ENCODE results near the gene MUSTN1. TPM values are rescaled to one million over a fixed set of nuclear protein-coding genes. Genes with fewer than 3 reads are reported as not detected.

Gene MUSTN1
- total RNA-seq = 1 to 10 TPM in 1 of 2 donors, not detected in 1; 2.8 TPM

DNA sequence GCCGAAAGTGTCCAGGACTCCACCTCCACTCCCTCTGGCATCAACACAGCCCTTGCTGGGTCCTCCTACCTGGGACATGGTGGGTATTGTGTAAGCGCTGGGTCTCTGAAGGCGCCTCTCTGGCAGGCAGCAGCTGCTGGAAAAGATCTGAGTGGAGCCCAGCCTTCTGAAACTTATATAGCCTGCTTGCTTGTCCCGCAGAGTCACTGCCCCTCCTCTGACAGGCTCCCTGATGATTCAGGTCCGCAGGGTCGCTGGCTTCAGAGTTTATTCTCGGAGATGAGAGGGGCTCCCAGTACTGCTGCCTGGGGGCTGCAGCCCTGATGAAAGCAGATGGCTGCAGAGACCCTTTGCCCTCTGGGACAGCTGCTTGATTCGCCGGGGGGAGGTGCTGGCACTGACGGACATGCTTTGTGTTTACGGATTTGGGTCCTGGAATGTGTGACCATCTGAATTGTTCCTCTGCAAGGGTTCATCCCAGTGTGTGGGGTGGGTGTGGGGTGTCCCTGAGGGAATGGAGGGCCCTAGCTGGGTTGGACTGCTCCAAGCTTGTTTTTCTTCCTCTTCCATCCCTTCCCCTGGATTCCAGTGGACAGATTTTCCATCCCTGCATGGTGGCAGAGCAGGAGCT, at the start of gene MUSTN1:
TSS of gene MUSTN1 (minus strand) at position 149 of the 631 bp plus-strand sequence. CDS start at position 78, 71 bp downstream.
- no peak for ATAC-seq (replicated peaks)
- H3K36me3 Mint-ChIP-seq (ENCODE audit: low read depth) = peaks cover 2% of the 10 kb centered on the region
- no peak within 1 kb of the TSS for H3K4me3 Mint-ChIP-seq
- no peak within 1 kb of the TSS for H3K27ac Mint-ChIP-seq
- no peaks in the 10 kb centered on the region for H3K27me3 Mint-ChIP-seq
- H3K9me3 Mint-ChIP-seq = no peaks in the 10 kb centered on the region
- peaks cover 11% of the 10 kb centered on the region for H3K4me1 Mint-ChIP-seq

DNA sequence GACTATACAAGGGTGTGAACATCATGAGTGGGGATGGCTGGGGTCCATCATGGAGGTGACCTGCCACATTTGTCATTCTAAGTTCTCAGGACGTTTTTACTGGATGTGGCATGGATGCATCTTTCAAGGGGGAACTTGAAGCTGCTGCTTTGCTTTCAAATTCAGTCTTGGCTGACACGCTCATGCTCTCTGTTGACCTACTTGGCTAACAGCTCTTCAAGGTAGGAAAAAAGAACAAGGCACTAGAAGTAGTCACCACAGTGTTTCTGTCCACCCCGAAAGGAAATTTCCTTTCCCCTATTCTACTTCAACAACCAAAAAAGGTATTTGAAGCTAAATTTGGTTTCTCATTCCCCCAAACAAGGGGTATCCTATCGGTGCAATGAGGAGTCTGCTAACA, 47.6 kb upstream of the MUSTN1 start:
- Mint-ChIP-seq H3K4me3 (no peak overlapping the region), H3K27ac (no peak overlapping the region), H3K27me3 (no peaks in the 10 kb centered on the region), H3K36me3 (ENCODE audit: low read depth) (peaks cover 15% of the 10 kb centered on the region), H3K9me3 (no peaks in the 10 kb centered on the region), H3K4me1 (peaks cover 17% of the 10 kb centered on the region)
- no peak for ATAC-seq (replicated peaks)

DNA sequence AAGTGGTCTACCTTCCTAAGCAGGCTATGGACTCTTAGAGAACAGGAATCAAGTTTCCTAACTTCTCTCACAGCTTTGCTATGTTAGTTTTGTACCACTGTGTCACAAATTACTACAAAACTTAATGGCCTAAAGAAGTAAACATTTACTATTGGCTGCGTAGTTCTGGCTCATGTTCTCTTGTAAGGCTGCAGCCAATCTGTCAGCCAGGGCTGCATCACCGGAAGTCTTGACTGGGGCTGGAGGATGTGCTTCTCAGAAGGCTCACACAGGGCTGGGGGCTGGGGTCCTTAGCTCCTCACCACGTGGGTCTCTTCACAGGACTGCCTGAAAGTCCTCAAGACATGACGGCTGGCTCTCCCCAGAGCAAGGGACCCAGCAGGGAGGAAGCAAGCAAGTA, 47.1 kb upstream of the MUSTN1 start:
- no peaks in the 10 kb centered on the region for H3K9me3 Mint-ChIP-seq
- no peak overlapping the region for H3K27ac Mint-ChIP-seq
- no peaks in the 10 kb centered on the region for H3K27me3 Mint-ChIP-seq
- peaks cover 17% of the 10 kb centered on the region for H3K4me1 Mint-ChIP-seq
- peaks cover 15% of the 10 kb centered on the region for H3K36me3 Mint-ChIP-seq (ENCODE audit: low read depth)
- H3K4me3 Mint-ChIP-seq = no peak overlapping the region
- ATAC-seq (replicated peaks) = no peak

DNA sequence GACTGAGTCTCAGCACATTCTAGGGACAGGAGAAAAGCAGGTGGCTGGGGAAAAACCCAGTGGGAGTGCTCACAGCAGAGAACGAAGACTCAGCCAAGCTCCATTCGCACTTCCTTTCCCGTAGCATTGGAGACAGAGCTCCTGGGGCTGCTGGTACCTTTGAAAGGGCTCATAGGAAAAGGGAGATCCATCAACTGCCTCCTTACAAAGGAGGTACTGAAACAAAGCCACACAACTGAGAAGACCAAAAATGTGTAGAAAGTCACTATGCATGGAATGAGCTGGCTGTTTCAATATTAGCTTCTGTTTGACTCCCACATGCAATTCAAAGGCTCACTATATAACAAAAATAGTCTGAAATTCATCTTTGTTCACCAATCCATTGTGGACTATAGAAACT, 45.7 kb upstream of the MUSTN1 start:
- peaks cover 7% of the 10 kb centered on the region for H3K36me3 Mint-ChIP-seq (ENCODE audit: low read depth)
- peak; percentile 94 for ATAC-seq (replicated peaks)
- H3K27ac Mint-ChIP-seq = peak overlapping the region; percentile 33
- peak overlapping the region; percentile 23 for H3K4me3 Mint-ChIP-seq
- no peaks in the 10 kb centered on the region for H3K9me3 Mint-ChIP-seq
- H3K27me3 Mint-ChIP-seq = no peaks in the 10 kb centered on the region
- H3K4me1 Mint-ChIP-seq = peaks cover 17% of the 10 kb centered on the region

DNA sequence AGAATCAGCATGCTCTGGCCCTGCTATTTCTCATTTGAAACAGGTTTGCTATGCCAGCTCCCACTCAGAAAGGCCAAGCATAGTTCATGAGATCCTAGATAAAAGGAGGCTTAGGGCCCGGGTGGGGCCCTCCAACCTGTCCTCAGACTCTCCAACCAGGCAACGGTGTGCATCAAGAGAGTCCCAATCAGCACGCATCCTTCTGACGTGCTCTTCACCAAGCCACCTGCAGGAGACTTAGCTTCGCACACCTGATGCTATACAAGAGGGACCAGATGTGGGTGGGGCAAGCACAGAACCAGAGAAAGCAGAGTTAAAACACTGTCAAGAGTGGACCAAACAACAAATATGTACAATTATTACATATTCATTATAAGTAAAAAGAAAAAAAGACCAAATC, 45.2 kb upstream of the MUSTN1 start:
- Mint-ChIP-seq H3K36me3 (ENCODE audit: low read depth) (peaks cover 3% of the 10 kb centered on the region), H3K4me3 (peak overlapping the region; percentile 23), H3K27me3 (no peaks in the 10 kb centered on the region), H3K27ac (peak overlapping the region; percentile 33), H3K9me3 (no peaks in the 10 kb centered on the region), H3K4me1 (peaks cover 21% of the 10 kb centered on the region)
- peak; percentile 10 for ATAC-seq (replicated peaks)

DNA sequence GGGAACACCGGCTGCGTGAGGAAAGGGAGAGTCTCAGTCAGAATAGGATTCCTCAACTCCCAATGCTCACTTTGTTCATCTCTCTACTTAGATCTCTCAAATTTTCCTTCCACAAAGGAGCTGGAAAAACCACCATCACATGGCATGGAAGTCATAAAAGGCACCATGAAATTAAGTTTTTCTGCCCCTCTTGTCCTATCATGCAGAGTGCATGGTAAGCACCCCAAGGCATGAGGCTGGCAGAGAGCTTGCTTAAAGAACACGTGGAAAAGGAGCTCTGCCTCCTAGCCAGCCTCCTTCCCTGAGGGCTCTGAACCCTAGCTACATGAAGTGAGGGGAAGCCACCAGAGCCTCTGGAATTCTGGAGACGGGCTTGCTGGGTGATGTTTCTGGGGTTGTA, 44.8 kb upstream of the MUSTN1 start:
- peaks cover 25% of the 10 kb centered on the region for H3K4me1 Mint-ChIP-seq
- H3K9me3 Mint-ChIP-seq = no peaks in the 10 kb centered on the region
- no peak overlapping the region for H3K4me3 Mint-ChIP-seq
- H3K36me3 Mint-ChIP-seq (ENCODE audit: low read depth) = no peaks in the 10 kb centered on the region
- H3K27ac Mint-ChIP-seq = no peak overlapping the region
- ATAC-seq (replicated peaks) = no peak
- no peaks in the 10 kb centered on the region for H3K27me3 Mint-ChIP-seq

DNA sequence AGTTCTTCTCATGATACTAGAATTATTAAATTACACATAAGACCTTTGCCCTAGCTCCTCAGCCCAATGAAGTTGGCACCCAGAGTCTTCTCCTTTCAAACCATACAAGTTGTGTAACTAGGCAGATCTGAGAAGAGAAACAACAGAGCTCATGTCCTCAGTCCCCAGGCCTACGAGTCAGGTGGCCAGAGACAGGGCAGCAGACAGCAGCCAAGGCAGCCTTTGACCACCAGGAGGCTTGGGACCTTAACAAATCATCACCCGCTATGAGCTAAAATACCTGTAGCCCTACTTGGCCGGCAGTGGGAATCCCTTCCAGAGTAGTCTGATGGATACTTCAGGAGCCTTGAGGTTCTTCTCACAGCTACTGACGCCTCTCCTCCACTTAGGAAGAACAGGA, 44.3 kb upstream of the MUSTN1 start:
- ATAC-seq (replicated peaks) = no peak
- H3K9me3 Mint-ChIP-seq = no peaks in the 10 kb centered on the region
- no peak overlapping the region for H3K4me3 Mint-ChIP-seq

DNA sequence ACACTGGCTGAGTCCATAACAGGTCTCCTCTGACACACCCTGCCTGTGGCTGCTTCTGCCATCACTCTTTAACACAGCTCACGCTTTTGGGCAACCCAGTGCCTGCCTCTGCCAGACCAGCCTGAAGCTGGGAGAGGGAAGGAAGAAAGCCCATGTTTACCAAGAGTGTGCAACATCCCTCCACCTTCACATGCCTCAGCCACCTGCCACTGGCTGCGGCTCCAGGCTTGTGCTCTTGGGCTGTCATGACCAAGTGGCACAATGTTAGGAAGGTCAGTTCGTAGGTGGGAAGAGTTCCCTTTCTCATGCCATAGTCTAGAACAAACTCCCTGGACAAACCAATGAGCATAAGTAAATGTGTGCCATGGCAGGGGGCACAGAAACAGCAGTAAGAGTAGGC, 42.3 kb upstream of the MUSTN1 start:
- ATAC-seq (replicated peaks) = no peak
- no peak overlapping the region for H3K27ac Mint-ChIP-seq
- H3K4me3 Mint-ChIP-seq = no peak overlapping the region
- no peaks in the 10 kb centered on the region for H3K9me3 Mint-ChIP-seq
- peaks cover 26% of the 10 kb centered on the region for H3K4me1 Mint-ChIP-seq
- H3K27me3 Mint-ChIP-seq = no peaks in the 10 kb centered on the region
- H3K36me3 Mint-ChIP-seq (ENCODE audit: low read depth) = no peaks in the 10 kb centered on the region

More for the DNA sequence above, 44.3 kb upstream of the MUSTN1 start:
- no peaks in the 10 kb centered on the region for H3K36me3 Mint-ChIP-seq (ENCODE audit: low read depth)
- H3K27ac Mint-ChIP-seq = no peak overlapping the region
- peaks cover 28% of the 10 kb centered on the region for H3K4me1 Mint-ChIP-seq
- no peaks in the 10 kb centered on the region for H3K27me3 Mint-ChIP-seq

DNA sequence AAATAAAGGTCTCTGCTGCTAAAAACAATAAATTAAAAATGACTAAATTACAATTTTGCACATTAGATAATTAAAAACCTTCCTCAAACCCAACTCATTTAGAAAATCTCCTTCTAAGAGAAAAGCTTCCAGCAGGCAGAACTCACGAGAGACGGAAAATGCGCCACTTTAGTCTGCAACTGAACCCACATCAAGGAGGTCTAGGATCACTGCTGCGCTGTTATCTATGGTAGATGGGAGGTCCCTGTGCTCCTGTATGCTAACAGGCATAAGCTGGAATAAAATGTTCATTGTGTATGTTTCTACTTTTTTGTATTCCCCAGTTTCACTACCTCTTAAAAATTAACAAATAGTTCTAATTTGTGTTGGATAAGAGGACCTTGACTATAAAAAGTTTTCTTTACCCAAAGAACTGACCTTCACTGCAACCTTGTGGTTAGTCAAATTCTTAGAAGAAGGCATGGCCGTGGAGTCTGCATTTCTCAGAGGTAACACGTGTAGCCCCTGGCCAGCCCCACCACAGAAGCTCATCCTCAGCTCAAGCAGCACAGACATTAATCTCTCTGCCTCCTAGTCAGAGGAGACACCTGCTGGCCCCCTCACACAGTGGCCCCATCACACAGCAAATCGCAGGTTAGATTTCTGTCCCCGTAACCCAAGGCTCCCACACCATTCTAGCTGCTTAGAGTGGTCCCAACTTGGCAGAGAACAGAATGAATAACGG, 40.2 kb upstream of the MUSTN1 start:
- Mint-ChIP-seq H3K36me3 (ENCODE audit: low read depth) (no peaks in the 10 kb centered on the region), H3K4me1 (peaks cover 26% of the 10 kb centered on the region), H3K27me3 (no peaks in the 10 kb centered on the region), H3K4me3 (peak overlapping the region; percentile 32), H3K9me3 (no peaks in the 10 kb centered on the region), H3K27ac (peak overlapping the region; percentile 33)
- no peak for ATAC-seq (replicated peaks)

DNA sequence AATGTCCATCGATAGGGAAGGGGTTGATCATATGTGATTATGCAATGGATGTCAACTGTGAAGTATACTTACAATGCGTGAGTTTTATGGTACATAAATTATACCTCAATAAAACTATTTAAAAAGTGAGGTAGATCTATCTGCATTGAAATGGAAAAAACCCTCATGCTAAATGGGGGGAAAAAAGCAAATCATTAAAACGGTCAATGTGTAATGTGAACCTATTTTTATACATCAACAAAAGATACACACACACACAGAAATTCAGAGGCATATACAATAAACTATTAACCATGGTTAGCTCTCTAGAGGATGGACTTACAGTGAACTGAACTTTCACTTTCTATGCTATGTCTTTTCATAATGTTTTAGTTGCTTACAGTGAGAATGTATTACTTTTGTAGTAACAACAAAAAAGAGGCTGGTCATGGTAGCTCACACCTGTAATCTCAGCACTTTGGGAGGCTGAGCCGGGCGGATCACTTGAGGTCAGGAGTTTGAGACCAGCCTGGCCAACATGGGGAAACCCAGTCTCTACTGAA, 39.4 kb upstream of the MUSTN1 start:
- H3K36me3 Mint-ChIP-seq (ENCODE audit: low read depth) = peaks cover 5% of the 10 kb centered on the region
- peaks cover 29% of the 10 kb centered on the region for H3K4me1 Mint-ChIP-seq
- H3K27me3 Mint-ChIP-seq = no peaks in the 10 kb centered on the region
- peak overlapping the region; percentile 32 for H3K4me3 Mint-ChIP-seq
- peak overlapping the region; percentile 36 for H3K27ac Mint-ChIP-seq
- no peak for ATAC-seq (replicated peaks)
- H3K9me3 Mint-ChIP-seq = no peaks in the 10 kb centered on the region

DNA sequence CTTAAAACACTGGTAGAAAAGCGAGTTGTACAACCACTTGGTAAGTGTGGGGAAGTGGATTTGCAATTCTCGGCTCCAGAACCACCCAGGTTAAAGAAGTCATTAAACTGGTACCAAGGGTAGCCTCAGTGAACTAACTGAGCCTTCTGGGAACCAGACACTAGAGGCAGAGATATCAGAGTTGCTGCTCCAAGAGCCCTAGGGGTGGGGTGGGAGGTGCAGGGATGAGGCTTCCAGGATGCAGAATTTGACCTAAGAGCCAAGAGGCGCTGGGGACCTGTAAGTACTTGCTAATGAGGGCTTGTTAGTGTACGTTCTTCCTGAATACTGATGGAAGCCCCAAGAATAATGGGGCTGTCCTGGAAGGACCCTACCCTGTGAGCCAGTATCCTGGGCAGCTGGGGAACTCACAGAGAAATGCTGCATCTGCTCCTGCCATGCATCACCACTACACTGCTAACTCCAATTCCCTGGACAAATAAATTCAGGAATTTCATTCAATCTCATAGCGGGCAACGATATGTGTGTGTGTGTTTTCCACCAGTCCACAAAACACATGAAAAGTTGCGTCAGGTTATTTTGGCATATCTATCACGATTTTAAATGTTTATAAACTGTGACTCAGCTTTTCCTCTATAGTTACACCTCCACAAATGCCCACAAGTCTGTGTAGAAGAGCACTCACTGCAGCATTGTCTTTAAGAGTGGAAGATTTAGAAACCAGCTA, 38.8 kb upstream of the MUSTN1 start:
- peak overlapping the region; percentile 36 for H3K27ac Mint-ChIP-seq
- H3K4me1 Mint-ChIP-seq = peaks cover 35% of the 10 kb centered on the region
- H3K36me3 Mint-ChIP-seq (ENCODE audit: low read depth) = peaks cover 6% of the 10 kb centered on the region
- ATAC-seq (replicated peaks) = peak; percentile 40
- no peaks in the 10 kb centered on the region for H3K9me3 Mint-ChIP-seq
- no peaks in the 10 kb centered on the region for H3K27me3 Mint-ChIP-seq
- H3K4me3 Mint-ChIP-seq = peak overlapping the region; percentile 32

DNA sequence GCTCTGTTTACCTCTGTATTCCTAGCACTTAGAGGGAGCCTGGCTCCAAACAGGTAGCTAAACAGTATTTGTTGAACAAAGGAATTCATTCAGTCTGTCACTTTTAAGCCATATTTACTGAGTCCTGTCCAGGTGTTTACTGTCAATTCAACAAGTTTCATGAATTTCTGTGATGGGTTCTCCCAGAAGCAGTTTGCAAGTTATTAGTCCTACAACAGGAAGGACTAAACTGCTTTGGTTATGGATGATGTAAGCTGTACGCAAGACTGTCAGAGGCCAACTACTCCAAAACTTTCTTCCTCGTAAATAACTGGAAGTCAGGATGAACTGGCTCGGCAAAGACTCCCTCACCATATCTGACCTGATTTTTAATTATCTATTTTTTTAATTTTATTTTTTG, 37.4 kb upstream of the MUSTN1 start:
- ATAC-seq (replicated peaks) = no peak
- Mint-ChIP-seq H3K9me3 (no peaks in the 10 kb centered on the region), H3K27me3 (no peaks in the 10 kb centered on the region), H3K4me3 (no peak overlapping the region), H3K27ac (peak overlapping the region; percentile 62), H3K36me3 (ENCODE audit: low read depth) (peaks cover 6% of the 10 kb centered on the region), H3K4me1 (peaks cover 35% of the 10 kb centered on the region)

DNA sequence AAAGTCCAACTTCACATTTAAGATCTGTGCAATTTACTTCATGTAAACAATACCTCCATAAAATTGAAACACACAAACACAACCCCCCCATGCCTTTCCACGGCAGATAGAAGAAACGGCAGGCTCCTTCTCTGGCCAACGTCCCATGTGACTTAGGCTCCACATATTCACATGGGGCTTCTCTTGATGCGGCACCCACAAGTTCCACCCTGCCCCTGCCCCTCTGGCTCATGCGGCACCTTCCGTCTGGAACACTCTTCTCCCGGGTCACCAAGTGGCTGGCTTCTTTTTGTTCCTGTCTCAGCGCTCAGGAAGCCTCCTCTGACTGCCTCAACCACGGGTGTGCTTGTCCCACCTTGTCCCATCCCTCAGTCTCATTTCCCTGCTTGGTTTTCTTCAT, 36.9 kb upstream of the MUSTN1 start:
- no peak for ATAC-seq (replicated peaks)
- Mint-ChIP-seq H3K27ac (peak overlapping the region; percentile 62), H3K36me3 (ENCODE audit: low read depth) (peaks cover 6% of the 10 kb centered on the region), H3K27me3 (no peaks in the 10 kb centered on the region), H3K9me3 (no peaks in the 10 kb centered on the region), H3K4me3 (no peak overlapping the region), H3K4me1 (peaks cover 35% of the 10 kb centered on the region)

DNA sequence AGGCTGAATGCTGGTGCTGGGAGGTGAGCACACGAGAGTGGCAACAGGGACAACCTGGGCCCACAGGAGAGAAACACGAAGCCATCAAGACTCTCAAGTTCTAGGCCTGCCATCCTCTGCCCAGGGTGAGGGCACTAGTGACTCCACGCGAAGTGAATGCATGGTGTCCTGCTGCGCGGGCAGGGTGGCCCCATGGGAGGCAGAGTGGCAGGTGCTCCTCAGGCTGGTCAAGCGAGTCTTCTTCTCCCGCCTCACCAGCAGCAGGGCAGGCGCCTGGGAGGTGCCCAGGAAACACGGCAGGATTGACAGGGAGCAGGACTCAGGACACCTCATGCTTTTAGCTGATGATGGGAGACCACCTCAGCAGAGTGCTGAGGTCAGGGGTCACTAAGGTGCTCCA, 35.7 kb upstream of the MUSTN1 start:
- H3K4me1 Mint-ChIP-seq = peaks cover 43% of the 10 kb centered on the region
- ATAC-seq (replicated peaks) = no peak
- H3K9me3 Mint-ChIP-seq = peaks cover 9% of the 10 kb centered on the region

More for the DNA sequence above, 35.7 kb upstream of the MUSTN1 start:
- no peaks in the 10 kb centered on the region for H3K27me3 Mint-ChIP-seq
- H3K36me3 Mint-ChIP-seq (ENCODE audit: low read depth) = peaks cover 6% of the 10 kb centered on the region
- H3K27ac Mint-ChIP-seq = peak overlapping the region; percentile 62
- H3K4me3 Mint-ChIP-seq = no peak overlapping the region

Measured in activated T-helper 17 cell treated with anti-CD3 and anti-CD28 coated beads, Interleukin-2, amount 50 U/mL, for 72 hours (primary cell).